ENCODE results near the gene KIF3B. TPM values are rescaled to one million over a fixed set of nuclear protein-coding genes. Genes with fewer than 3 reads are reported as not detected.
A peak's percentile ranks its signal among the peaks of the same experiment; 100 is the strongest.
"Not testable (repeated sequence)": the region's sequence is repeated elsewhere in the genome, so short reads cannot be mapped to it uniquely, and the experiment has no call there.

Gene KIF3B
- total RNA-seq, 1 donor from 2014 or later, result 9.9 TPM

GRCh38 chr20:32285621-32286371 lies 8.3 kb downstream of the KIF3B start:
- DNase-seq, result no peak
- H3K27ac ChIP-seq (replicated peaks), result peak overlapping the region; percentile 80
- no peaks in the 10 kb centered on the region for H3K27me3 ChIP-seq (ENCODE audit: low read depth)
- no peaks in the 10 kb centered on the region for H3K9me3 ChIP-seq (replicated peaks)
- H3K36me3 ChIP-seq, result no peaks in the 10 kb centered on the region
- intact Hi-C loops (cut with micrococcal nuclease), result no loop called here
- H3K4me3 ChIP-seq, result peak overlapping the region; percentile 28
- H3K4me1 ChIP-seq, result peaks cover 45% of the 10 kb centered on the region
- TF ChIP-seq, protein P1, sequence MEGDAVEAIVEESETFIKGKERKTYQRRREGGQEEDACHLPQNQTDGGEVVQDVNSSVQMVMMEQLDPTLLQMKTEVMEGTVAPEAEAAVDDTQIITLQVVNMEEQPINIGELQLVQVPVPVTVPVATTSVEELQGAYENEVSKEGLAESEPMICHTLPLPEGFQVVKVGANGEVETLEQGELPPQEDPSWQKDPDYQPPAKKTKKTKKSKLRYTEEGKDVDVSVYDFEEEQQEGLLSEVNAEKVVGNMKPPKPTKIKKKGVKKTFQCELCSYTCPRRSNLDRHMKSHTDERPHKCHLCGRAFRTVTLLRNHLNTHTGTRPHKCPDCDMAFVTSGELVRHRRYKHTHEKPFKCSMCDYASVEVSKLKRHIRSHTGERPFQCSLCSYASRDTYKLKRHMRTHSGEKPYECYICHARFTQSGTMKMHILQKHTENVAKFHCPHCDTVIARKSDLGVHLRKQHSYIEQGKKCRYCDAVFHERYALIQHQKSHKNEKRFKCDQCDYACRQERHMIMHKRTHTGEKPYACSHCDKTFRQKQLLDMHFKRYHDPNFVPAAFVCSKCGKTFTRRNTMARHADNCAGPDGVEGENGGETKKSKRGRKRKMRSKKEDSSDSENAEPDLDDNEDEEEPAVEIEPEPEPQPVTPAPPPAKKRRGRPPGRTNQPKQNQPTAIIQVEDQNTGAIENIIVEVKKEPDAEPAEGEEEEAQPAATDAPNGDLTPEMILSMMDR (IDR thresholded peaks at IDR 0.05; ENCODE audit: borderline replicate concordance), result no peak

DNA sequence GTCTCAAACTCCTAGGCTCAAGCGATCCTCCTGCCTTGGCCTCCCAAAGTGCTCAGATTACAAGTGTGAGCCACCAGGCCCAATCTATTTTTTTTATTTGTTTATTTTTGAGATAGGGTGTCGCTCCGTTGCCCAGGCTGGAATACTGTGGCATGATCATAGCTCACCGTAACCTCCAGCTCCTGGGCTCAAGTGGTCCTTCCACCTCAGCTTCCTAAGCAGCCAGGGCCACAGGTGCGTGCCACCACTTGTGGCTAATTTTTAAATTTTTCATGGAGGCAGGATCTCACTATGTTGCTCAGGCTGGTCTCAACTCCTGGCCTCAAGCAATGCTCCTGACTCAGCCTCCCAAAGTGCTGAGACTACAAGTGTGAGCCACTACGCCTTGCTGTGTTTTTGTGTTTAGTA lies 9.8 kb downstream of the KIF3B start:
- intact Hi-C loops (cut with micrococcal nuclease), result no loop called here
- Histone ChIP-seq H3K27me3 (ENCODE audit: low read depth) (no peaks in the 10 kb centered on the region), H3K27ac (replicated peaks) (peak overlapping the region; percentile 80), H3K9me3 (replicated peaks) (no peaks in the 10 kb centered on the region), H3K4me3 (no peak overlapping the region), H3K36me3 (no peaks in the 10 kb centered on the region), H3K4me1 (peaks cover 37% of the 10 kb centered on the region)
- TF ChIP-seq, protein P1 (IDR thresholded peaks at IDR 0.05; ENCODE audit: borderline replicate concordance), result no peak
- no peak for DNase-seq

DNA sequence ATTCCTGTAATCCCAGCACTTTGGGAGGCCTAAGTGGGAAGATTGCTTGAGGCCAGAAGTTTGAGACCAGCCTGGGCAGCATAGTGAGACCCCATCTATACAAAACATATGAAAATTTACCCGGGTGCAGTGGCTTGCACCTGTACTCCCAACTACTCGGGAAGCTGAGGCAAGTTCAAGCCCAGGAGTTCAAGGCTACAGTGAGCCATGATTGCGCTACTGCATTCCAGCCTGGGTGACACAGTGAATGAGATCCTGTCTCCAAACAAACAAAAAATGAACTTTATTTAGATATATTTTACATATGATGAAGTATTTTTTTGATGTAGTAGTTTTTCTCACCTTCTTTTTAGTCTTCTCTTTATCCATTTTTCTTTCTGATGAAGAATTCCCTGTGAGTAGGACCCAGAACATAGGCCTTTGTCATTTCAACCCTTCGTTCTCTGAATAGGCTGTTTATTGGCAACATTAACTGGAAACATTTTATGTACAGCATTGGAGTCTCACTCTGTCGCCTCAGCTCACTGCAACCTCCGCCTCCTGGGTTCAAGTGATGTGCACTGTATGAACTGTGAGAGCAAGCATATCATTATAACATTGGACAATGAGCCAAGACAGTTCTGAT lies 10.9 kb downstream of the KIF3B start:
- intact Hi-C loops (cut with micrococcal nuclease), result no loop called here
- Histone ChIP-seq H3K4me1 (peaks cover 30% of the 10 kb centered on the region), H3K27me3 (ENCODE audit: low read depth) (no peaks in the 10 kb centered on the region), H3K9me3 (replicated peaks) (no peaks in the 10 kb centered on the region), H3K4me3 (no peak overlapping the region), H3K27ac (replicated peaks) (no peak overlapping the region), H3K36me3 (no peaks in the 10 kb centered on the region)
- DNase-seq, result no peak
- TF ChIP-seq, protein P1 (IDR thresholded peaks at IDR 0.05; ENCODE audit: borderline replicate concordance), result no peak

DNA sequence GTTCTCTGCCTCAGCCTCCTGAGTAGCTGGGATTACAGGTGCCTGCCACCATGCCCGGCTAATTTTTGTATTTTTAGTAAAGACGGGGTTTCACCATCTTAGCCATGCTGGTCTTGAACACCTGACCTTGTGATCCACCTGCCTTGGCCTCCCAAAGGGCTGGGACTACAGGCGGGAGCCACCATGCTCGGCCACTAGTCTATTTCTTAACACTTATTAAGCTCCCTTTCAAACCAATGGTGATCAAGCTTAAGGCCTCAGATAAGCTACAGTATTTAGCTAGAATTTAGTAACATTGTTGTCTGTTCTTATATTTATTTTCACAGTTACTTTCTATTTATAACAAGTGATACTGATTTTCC lies 11.8 kb downstream of the KIF3B start:
- H3K36me3 ChIP-seq; H3K27me3 ChIP-seq (ENCODE audit: low read depth); DNase-seq; H3K9me3 ChIP-seq (replicated peaks); H3K27ac ChIP-seq (replicated peaks); intact Hi-C loops (cut with micrococcal nuclease); H3K4me3 ChIP-seq: not testable (repeated sequence)
- H3K4me1 ChIP-seq, result peaks cover 27% of the 10 kb centered on the region

GRCh38 chr20:32289661-32290431 lies 12.4 kb downstream of the KIF3B start:
- H3K27me3 ChIP-seq (ENCODE audit: low read depth), result no peaks in the 10 kb centered on the region
- TF ChIP-seq, protein P1 (IDR thresholded peaks at IDR 0.05; ENCODE audit: borderline replicate concordance), result no peak
- H3K4me3 ChIP-seq, result no peak overlapping the region
- H3K36me3 ChIP-seq, result no peaks in the 10 kb centered on the region
- no peak for DNase-seq
- H3K27ac ChIP-seq (replicated peaks), result no peak overlapping the region
- H3K9me3 ChIP-seq (replicated peaks), result no peaks in the 10 kb centered on the region
- peaks cover 23% of the 10 kb centered on the region for H3K4me1 ChIP-seq
- intact Hi-C loops (cut with micrococcal nuclease), result no loop called here

Data from left ventricle myocardium inferior (tissue), 1 donor.